GM23338 (cell line): Measurements from ENCODE around the gene SLC1A3. TPM values are rescaled to one million over a fixed set of nuclear protein-coding genes. Genes with fewer than 3 reads are reported as not detected.
A peak's percentile ranks its signal among the peaks of the same experiment; 100 is the strongest.

ENCODE experiments used
- ATAC-seq: fragments of 200-7000 bp; cut with Tn5 transposase; 3 replicates; pipeline ENCODE4 v1.9.1; 2020
- DNase-seq: peaks from one replicate; pipeline ENCODE4 v3.0.0-alpha.2; 2015; ENCODE audit warnings: low spot score
- H2AFZ ChIP-seq: fragments of 200-600 bp; sonication (generic); 2 replicates; pipeline ENCODE4 v1.8.0; 2016; ENCODE audit warnings: antibody characterized with exemption, mild to moderate bottlenecking, moderate library complexity
- H3F3A ChIP-seq: fragments of 200-600 bp; sonication (generic); replicated peaks from 2 replicates; pipeline ENCODE4 v1.8.0; 2017; ENCODE audit warnings: antibody characterized with exemption, mixed run types, low read depth
- H3K27ac ChIP-seq: fragments of 200-600 bp; sonication (generic); 2 replicates; pipeline ENCODE4 v1.6.1; 2016; ENCODE audit warnings: low read depth
- H3K27me3 ChIP-seq: fragments of 200-600 bp; sonication (generic); 2 replicates; pipeline ENCODE4 v1.8.0; 2016; ENCODE audit warnings: mild to moderate bottlenecking, mixed run types, moderate library complexity; ENCODE audit not compliant: insufficient read depth
- H3K36me3 ChIP-seq: fragments of 200-600 bp; sonication (generic); 2 replicates; pipeline ENCODE4 v1.8.0; 2016; ENCODE audit warnings: mild to moderate bottlenecking; ENCODE audit not compliant: insufficient read depth
- H3K4me1 ChIP-seq: fragments of 200-600 bp; sonication (generic); 2 replicates; pipeline ENCODE4 v1.8.0; 2016; ENCODE audit warnings: mild to moderate bottlenecking, moderate library complexity; ENCODE audit not compliant: insufficient read depth
- H3K4me2 ChIP-seq: fragments of 200-600 bp; sonication (generic); 2 replicates; pipeline ENCODE4 v1.7.1; 2017; ENCODE audit warnings: mixed run types
- H3K4me3 ChIP-seq: fragments of 200-600 bp; sonication (generic); 2 replicates; pipeline ENCODE4 v1.6.1; 2016; ENCODE audit warnings: mixed run types
- H3K79me2 ChIP-seq: fragments of 200-600 bp; sonication (generic); replicated peaks from 2 replicates; pipeline ENCODE4 v1.8.0; 2017; ENCODE audit warnings: mild to moderate bottlenecking; ENCODE audit not compliant: insufficient read depth
- H3K9me2 ChIP-seq: fragments of 200-600 bp; sonication (generic); 2 replicates; pipeline ENCODE4 v1.8.0; 2017; ENCODE audit not compliant: insufficient read depth
- H4K20me1 ChIP-seq: fragments of 200-600 bp; sonication (generic); replicated peaks from 2 replicates; pipeline ENCODE4 v1.8.0; 2017; ENCODE audit warnings: mild to moderate bottlenecking; ENCODE audit not compliant: insufficient read depth
- H3K27ac Mint-ChIP-seq: 2 replicates; pipeline ENCODE4 v1.8.0; 2020; ENCODE audit warnings: inconsistent platforms, mild to moderate bottlenecking, moderate library complexity, mixed read lengths
- H3K27me3 Mint-ChIP-seq: 3 replicates; pipeline ENCODE4 v1.8.0; 2022; ENCODE audit warnings: low read depth, mild to moderate bottlenecking, moderate library complexity, mixed read lengths, inconsistent platforms; ENCODE audit not compliant: insufficient read depth, poor library complexity
- H3K36me3 Mint-ChIP-seq: 3 replicates; pipeline ENCODE4 v1.8.0; 2021; ENCODE audit warnings: low read depth, mild to moderate bottlenecking, inconsistent platforms, moderate library complexity, mixed read lengths
- H3K4me1 Mint-ChIP-seq: 3 replicates; pipeline ENCODE4 v1.8.0; 2020; ENCODE audit warnings: mild to moderate bottlenecking, inconsistent platforms, mixed read lengths
- H3K4me3 Mint-ChIP-seq: 3 replicates; pipeline ENCODE4 v1.8.0; 2021; ENCODE audit warnings: moderate library complexity, mild to moderate bottlenecking, inconsistent platforms, mixed read lengths
- H3K9me3 Mint-ChIP-seq: 3 replicates; pipeline ENCODE4 v1.8.0; 2020; ENCODE audit warnings: moderate library complexity, mild to moderate bottlenecking, inconsistent platforms, mixed read lengths
- CREB1 ChIP-seq: fragments of 250-450 bp; sonication (Bioruptor Pico); IDR thresholded peaks from 2 replicates; pipeline ENCODE4 v1.5.0; 2020; ENCODE audit warnings: low read depth, mild to moderate bottlenecking, moderate library complexity
- EZH2 ChIP-seq: fragments of 200-600 bp; sonication (generic); IDR thresholded peaks from one replicate; pipeline ENCODE4 v1.8.0; 2017; ENCODE audit warnings: antibody characterized with exemption, mild to moderate bottlenecking, low read depth; ENCODE audit not compliant: unreplicated experiment
- EZH2phosphoT487 ChIP-seq: fragments of 200-600 bp; sonication (generic); IDR thresholded peaks from one replicate; pipeline ENCODE4 v1.8.1; 2018; ENCODE audit warnings: antibody characterized with exemption; ENCODE audit not compliant: unreplicated experiment
- NANOG ChIP-seq: IDR thresholded peaks from 2 replicates; pipeline ENCODE4 v1.6.1; 2016; ENCODE audit warnings: antibody characterized with exemption, borderline replicate concordance
- POLR2AphosphoS5 ChIP-seq: IDR thresholded peaks from 2 replicates; pipeline ENCODE4 v1.6.1; 2016; ENCODE audit warnings: antibody characterized with exemption, low read depth
- STAT1 ChIP-seq: IDR thresholded peaks from one replicate; pipeline ENCODE4 v1.6.1; 2016; ENCODE audit warnings: antibody characterized with exemption; ENCODE audit not compliant: unreplicated experiment
- ZNF114 ChIP-seq: fragments of 250-450 bp; sonication (Bioruptor Pico); IDR thresholded peaks from 2 replicates; pipeline ENCODE4 v1.5.0; 2020; ENCODE audit warnings: mild to moderate bottlenecking, moderate library complexity
- ZNF331 ChIP-seq: fragments of 250-450 bp; sonication (Bioruptor Pico); IDR thresholded peaks from 2 replicates; pipeline ENCODE4 v1.5.0; 2020; ENCODE audit warnings: low read depth, mild to moderate bottlenecking, moderate library complexity
- polyA plus RNA-seq: library from polyadenylated mRNA; unstranded; fragments of >200 nt; fragmentation: Nextera tagmentation; extraction: Ambion mirVana; gene quantifications from 2 replicates; pipeline ENCODE4 v1.2.1, GENCODE V29; 2016
- total RNA-seq: library from RNA; depleted of rRNA; stranded (reverse); fragments of >200 nt; shearing (Covaris generic); gene quantifications from 2 replicates; pipeline ENCODE4 v1.2.3, GENCODE V29; 2014
- TF ChIP-seq, protein P1 (sequence below): fragments of 250-450 bp; sonication (Bioruptor Pico); IDR thresholded peaks from 2 replicates; pipeline ENCODE4 v1.5.0; 2020; ENCODE audit warnings: mild to moderate bottlenecking, moderate library complexity
- TF ChIP-seq, protein P2 (sequence below), 2 experiments: fragments of 200-600 bp in 1 of 2; sonication (generic) in 1 of 2; conservative IDR thresholded peaks; 2 replicates each; pipeline versions ENCODE4 v1.5.1 to v1.6.1; 2016 to 2017; ENCODE audit warnings: antibody characterized with exemption in 2 of 2, low read depth in 2 of 2, mild to moderate bottlenecking in 2 of 2, moderate library complexity in 1 of 2

The SLC1A3 gene
- total and polyA plus RNA-seq, 2 experiments from 2014 or later, result 29.0 to 40.7 TPM

DNA sequence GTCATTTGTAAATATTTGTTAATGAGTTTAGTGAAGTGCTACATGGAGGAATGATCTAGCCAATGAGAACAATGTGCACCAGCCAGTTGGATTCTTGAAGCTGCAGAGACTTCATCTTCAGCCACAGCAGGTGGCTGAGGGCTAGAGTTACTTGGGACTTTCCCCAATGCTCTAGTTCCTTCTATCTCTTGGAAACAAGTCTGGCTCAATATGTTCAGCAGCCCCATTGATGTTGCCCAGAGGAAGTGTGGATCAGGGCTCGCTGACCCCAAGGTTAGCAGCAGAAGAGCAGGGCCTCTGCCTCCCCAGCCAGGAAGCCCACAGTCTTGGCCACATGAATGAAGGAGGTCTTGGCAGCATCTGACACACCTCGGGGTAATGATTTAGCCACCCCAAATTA, 117.5 kb downstream of the SLC1A3 start (continued):
- TF ChIP-seq, protein P1, sequence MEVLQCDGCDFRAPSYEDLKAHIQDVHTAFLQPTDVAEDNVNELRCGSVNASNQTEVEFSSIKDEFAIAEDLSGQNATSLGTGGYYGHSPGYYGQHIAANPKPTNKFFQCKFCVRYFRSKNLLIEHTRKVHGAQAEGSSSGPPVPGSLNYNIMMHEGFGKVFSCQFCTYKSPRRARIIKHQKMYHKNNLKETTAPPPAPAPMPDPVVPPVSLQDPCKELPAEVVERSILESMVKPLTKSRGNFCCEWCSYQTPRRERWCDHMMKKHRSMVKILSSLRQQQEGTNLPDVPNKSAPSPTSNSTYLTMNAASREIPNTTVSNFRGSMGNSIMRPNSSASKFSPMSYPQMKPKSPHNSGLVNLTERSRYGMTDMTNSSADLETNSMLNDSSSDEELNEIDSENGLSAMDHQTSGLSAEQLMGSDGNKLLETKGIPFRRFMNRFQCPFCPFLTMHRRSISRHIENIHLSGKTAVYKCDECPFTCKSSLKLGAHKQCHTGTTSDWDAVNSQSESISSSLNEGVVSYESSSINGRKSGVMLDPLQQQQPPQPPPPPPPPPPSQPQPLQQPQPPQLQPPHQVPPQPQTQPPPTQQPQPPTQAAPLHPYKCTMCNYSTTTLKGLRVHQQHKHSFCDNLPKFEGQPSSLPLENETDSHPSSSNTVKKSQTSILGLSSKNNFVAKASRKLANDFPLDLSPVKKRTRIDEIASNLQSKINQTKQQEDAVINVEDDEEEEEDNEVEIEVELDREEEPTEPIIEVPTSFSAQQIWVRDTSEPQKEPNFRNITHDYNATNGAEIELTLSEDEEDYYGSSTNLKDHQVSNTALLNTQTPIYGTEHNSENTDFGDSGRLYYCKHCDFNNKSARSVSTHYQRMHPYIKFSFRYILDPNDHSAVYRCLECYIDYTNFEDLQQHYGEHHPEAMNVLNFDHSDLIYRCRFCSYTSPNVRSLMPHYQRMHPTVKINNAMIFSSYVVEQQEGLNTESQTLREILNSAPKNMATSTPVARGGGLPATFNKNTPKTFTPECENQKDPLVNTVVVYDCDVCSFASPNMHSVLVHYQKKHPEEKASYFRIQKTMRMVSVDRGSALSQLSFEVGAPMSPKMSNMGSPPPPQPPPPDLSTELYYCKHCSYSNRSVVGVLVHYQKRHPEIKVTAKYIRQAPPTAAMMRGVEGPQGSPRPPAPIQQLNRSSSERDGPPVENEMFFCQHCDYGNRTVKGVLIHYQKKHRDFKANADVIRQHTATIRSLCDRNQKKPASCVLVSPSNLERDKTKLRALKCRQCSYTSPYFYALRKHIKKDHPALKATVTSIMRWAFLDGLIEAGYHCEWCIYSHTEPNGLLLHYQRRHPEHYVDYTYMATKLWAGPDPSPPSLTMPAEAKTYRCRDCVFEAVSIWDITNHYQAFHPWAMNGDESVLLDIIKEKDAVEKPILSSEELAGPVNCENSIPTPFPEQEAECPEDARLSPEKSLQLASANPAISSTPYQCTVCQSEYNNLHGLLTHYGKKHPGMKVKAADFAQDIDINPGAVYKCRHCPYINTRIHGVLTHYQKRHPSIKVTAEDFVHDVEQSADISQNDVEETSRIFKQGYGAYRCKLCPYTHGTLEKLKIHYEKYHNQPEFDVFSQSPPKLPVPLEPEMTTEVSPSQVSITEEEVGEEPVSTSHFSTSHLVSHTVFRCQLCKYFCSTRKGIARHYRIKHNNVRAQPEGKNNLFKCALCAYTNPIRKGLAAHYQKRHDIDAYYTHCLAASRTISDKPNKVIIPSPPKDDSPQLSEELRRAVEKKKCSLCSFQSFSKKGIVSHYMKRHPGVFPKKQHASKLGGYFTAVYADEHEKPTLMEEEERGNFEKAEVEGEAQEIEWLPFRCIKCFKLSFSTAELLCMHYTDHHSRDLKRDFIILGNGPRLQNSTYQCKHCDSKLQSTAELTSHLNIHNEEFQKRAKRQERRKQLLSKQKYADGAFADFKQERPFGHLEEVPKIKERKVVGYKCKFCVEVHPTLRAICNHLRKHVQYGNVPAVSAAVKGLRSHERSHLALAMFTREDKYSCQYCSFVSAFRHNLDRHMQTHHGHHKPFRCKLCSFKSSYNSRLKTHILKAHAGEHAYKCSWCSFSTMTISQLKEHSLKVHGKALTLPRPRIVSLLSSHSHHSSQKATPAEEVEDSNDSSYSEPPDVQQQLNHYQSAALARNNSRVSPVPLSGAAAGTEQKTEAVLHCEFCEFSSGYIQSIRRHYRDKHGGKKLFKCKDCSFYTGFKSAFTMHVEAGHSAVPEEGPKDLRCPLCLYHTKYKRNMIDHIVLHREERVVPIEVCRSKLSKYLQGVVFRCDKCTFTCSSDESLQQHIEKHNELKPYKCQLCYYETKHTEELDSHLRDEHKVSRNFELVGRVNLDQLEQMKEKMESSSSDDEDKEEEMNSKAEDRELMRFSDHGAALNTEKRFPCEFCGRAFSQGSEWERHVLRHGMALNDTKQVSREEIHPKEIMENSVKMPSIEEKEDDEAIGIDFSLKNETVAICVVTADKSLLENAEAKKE (CRISPR knock-in tag), result no peak
- TF ChIP-seq ZNF331 (CRISPR knock-in tag), result no peak
- TF ChIP-seq EZH2phosphoT487, result no peak
- TF ChIP-seq NANOG, result no peak
- TF ChIP-seq POLR2AphosphoS5, result no peak
- TF ChIP-seq CREB1 (CRISPR knock-in tag), result no peak

DNA sequence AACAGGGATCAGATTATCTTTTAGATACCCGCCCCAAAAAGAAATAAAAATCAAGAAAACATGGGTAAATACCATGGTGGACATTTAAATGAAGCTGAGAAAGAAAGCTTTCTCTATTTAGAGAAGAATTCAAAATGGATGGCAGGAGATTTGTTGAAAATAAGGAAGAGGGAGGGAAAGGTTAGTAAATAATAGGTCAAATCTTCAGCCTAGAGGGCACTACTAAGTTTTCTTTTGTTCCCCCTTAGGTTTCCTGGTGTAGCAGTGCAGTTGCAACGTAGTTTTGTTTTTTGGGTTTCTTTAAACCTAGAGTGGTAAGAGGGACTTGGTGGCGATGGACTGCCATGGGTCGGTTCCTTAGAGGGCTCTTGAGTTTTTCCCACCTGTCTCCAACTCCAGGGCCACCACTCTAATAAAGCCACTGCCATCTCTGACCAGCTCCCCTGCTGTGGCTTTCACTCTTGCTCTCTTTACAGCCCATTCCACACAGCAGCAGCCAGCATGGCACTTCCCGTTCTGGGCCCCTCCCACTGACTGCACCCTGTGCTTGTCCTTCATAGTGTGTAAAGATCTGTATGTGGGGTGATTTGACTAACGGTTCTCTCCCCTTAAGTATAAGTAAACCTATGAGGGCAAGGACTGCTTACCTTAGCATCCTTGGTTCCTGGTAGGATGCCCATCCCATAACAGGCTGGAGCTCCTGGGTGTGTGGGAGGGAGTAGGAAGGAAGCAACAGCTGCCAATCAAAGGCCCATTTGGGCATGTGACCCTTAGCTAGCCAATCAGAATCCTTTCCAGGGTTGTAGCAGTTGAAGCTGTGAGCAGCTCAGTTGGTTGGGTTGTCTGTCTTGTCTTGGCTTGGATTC, 118.3 kb downstream of the SLC1A3 start:
- Mint-ChIP-seq H3K9me3 (no peaks in the 10 kb centered on the region), H3K27ac (no peak overlapping the region), H3K4me3 (no peak overlapping the region), H3K36me3 (no peaks in the 10 kb centered on the region), H3K27me3 (peaks cover 2% of the 10 kb centered on the region), H3K4me1 (peaks cover 10% of the 10 kb centered on the region)
- Histone ChIP-seq H4K20me1 (no peaks in the 10 kb centered on the region), H3K4me3 (no peak overlapping the region), H3K27ac (no peak overlapping the region), H2AFZ (peak overlapping the region; percentile 39), H3K79me2 (no peaks in the 10 kb centered on the region), H3F3A (no peaks in the 10 kb centered on the region), H3K9me2 (peaks cover 5% of the 10 kb centered on the region; the same call in 1 of the 2 replicates), H3K4me1 (no peaks in the 10 kb centered on the region; the same call in 1 of the 2 replicates), H3K27me3 (no peaks in the 10 kb centered on the region), H3K36me3 (no peaks in the 10 kb centered on the region), H3K4me2 (no peak overlapping the region)
- ATAC-seq (peak; percentile 57), DNase-seq (peak; percentile 60)
- no peak for TF ChIP-seq POLR2AphosphoS5
- TF ChIP-seq ZNF114 (CRISPR knock-in tag), result no peak
- TF ChIP-seq, protein P2, sequence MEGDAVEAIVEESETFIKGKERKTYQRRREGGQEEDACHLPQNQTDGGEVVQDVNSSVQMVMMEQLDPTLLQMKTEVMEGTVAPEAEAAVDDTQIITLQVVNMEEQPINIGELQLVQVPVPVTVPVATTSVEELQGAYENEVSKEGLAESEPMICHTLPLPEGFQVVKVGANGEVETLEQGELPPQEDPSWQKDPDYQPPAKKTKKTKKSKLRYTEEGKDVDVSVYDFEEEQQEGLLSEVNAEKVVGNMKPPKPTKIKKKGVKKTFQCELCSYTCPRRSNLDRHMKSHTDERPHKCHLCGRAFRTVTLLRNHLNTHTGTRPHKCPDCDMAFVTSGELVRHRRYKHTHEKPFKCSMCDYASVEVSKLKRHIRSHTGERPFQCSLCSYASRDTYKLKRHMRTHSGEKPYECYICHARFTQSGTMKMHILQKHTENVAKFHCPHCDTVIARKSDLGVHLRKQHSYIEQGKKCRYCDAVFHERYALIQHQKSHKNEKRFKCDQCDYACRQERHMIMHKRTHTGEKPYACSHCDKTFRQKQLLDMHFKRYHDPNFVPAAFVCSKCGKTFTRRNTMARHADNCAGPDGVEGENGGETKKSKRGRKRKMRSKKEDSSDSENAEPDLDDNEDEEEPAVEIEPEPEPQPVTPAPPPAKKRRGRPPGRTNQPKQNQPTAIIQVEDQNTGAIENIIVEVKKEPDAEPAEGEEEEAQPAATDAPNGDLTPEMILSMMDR (conservative IDR thresholded peaks at IDR 0.05; ENCODE audit: low read depth in 2 of 2), result no peak
- no peak for TF ChIP-seq EZH2
- TF ChIP-seq STAT1, result no peak
- TF ChIP-seq EZH2phosphoT487, result no peak
- no peak for TF ChIP-seq CREB1 (CRISPR knock-in tag)
